ENCODE data around the gene YARS1.

DNA sequence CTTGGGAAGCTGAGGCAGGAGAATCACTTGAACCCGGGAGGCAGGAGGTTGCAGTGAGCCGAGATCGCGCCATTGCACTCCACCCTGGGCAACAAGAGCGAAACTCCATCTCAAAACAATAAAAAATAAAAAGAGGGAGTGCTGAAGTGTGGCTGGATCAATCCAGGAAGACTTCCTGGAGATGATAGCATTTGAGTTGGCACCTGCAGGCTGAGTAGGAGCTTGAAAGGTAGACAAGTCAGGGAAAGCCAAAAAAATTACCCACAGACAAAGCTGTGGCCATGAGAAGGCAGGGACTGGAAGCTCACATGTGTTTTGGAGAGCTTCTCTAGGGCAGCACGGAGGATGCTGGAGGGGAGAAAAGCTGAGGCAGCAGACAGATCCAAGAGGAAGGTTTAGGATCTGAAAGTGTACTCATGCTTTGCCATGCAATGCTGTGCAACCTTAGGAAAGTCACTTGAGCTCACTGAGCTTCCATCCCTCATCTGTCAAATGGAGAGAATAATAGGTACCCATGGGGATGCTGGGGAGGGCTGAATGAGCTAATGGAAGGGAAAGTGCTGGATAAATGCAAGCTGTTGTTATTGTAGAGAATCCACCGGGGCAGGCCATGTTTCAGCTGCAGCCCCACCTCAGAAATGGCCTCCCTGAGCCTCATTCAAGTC lies 88.6 kb downstream of the YARS1 start:
- no peak for TF ChIP-seq CTCF (CRISPR knock-in tag; IDR thresholded peaks at IDR 0.05)
- no peak for TF ChIP-seq POLR2A (IDR thresholded peaks at IDR 0.05; ENCODE audit: insufficient read depth in 1 of 2, low read depth in 2 of 2, low read length in 2 of 2)

Measured in HepG2 (cell line).